Body of pancreas (tissue), 4 donors: Measurements from ENCODE around the gene FKBP2. TPM values are rescaled to one million over a fixed set of nuclear protein-coding genes. Genes with fewer than 3 reads are reported as not detected.

Experiments used
- ATAC-seq: fragments of 150-250 bp; one replicate; pipeline ENCODE4 v1.9.1; 2016
- DNase-seq, 4 donors: peaks; one replicate each; pipeline ENCODE4 v3.0.0-alpha.2; 2019
- H3K27ac ChIP-seq, 4 donors: fragments of 200-600 bp; sonication (generic); 1 replicate in 3 of 4; 2 replicates in 1 of 4; pipeline versions ENCODE4 v1.5.1 to v1.6.1; 2016 to 2019; ENCODE audit warnings: mild to moderate bottlenecking in 1 of 4, mixed read lengths in 1 of 4, moderate library complexity in 1 of 4
- H3K27me3 ChIP-seq, 2 donors: fragments of 200-600 bp; sonication (generic); one replicate each; pipeline ENCODE4 v1.6.0; 2016; ENCODE audit warnings: mild to moderate bottlenecking in 1 of 2
- H3K36me3 ChIP-seq, 2 donors: fragments of 200-600 bp; sonication (generic); replicated peaks in 1 of 2; 2 replicates each; pipeline ENCODE4 v1.5.1; 2016; ENCODE audit warnings: low read depth in 2 of 2; ENCODE audit not compliant: insufficient read depth in 1 of 2
- H3K4me1 ChIP-seq: fragments of 200-600 bp; sonication (generic); one replicate; pipeline ENCODE4 v1.6.0; 2016
- H3K4me3 ChIP-seq, 2 donors: fragments of 200-600 bp; sonication (generic); 1 replicate in 1 of 2; 2 replicates in 1 of 2; pipeline ENCODE4 v1.5.1; 2016 to 2019
- H3K9me3 ChIP-seq, 3 donors: fragments of 200-600 bp; sonication (generic); 1 replicate in 2 of 3; 2 replicates in 1 of 3; pipeline ENCODE4 v1.5.1; 2016
- POLR2A ChIP-seq, 3 donors: fragments of 450-650 bp; IDR thresholded peaks; one replicate each; pipeline ENCODE4 v1.6.1; 2016; ENCODE audit warnings: antibody characterized with exemption in 3 of 3, mild to moderate bottlenecking in 2 of 3
- WGBS, 2 donors: methylation state at CpG; one replicate each; pipeline ENCODE4 v1.1.5; 2017; 5-methylcytosine and 5-hydroxymethylcytosine counted together
- intact Hi-C: fragments of 100-400 bp; cut with DNase I; formaldehyde crosslinking; loops from one replicate; pipeline ENCODE4 v1.15.1; 2023
- total RNA-seq, 2 donors: library from RNA; depleted of rRNA; stranded (reverse); fragments of >200 nt; gene quantifications; one replicate each; pipeline ENCODE4 v1.1.0, GENCODE V29; 2016
- TF ChIP-seq, protein P1 (sequence below), 7 experiments: fragments of 450-650 bp in 4 of 7; fragments of 200-600 bp in 3 of 7; sonication (generic) in 3 of 7; IDR thresholded peaks; one replicate each; pipeline ENCODE4 v1.5.1; 2016 to 2019; ENCODE audit warnings: antibody characterized with exemption in 7 of 7

The FKBP2 gene
- total RNA-seq, 2 donors from 2014 or later, result 42.0 to 92.6 TPM

DNA sequence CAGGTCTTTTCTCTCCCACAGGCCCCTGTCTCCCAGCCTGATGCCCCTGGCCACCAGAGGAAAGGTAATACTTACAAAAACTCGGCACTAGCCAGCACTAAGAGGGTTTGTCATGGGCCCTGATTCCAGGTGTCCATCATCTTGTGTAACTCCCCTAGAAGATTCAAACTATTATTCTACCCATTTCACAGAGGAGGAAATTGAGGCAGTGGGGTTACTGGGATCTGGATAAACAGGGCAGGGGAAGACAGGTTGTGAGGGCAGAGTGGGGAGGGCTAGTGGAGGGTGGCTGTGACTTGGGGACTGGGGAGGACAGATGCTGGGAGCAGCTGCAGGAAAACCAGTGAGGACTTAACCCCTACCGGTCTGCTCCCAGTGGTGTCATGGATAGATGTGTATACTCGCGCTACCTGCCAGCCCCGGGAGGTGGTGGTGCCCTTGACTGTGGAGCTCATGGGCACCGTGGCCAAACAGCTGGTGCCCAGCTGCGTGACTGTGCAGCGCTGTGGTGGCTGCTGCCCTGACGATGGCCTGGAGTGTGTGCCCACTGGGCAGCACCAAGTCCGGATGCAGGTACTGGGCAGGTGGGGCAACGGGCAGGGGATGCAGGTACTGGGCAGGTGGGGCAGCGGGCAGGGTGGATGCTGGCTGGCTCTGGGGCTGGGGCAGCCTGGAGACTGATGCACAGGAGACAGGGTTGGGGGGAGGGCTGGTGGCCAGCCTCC, 5.3 kb upstream of the FKBP2 start:
- Histone ChIP-seq H3K4me1 (peaks cover 81% of the 10 kb centered on the region), H3K36me3 (no peaks in the 10 kb centered on the region), H3K9me3 (no peaks in the 10 kb centered on the region), H3K4me3 (peak overlapping the region; percentile 49 to 57), H3K27ac (peak overlapping the region; percentile 81 to 92 (median 86)), H3K27me3 (no peaks in the 10 kb centered on the region)
- ATAC-seq, result no peak
- 23 to 27% methylated on average over 11 to 12 of the region's 12 CpGs for WGBS, 2 donors
- intact Hi-C loops, result no loop called here
- TF ChIP-seq, protein P1, sequence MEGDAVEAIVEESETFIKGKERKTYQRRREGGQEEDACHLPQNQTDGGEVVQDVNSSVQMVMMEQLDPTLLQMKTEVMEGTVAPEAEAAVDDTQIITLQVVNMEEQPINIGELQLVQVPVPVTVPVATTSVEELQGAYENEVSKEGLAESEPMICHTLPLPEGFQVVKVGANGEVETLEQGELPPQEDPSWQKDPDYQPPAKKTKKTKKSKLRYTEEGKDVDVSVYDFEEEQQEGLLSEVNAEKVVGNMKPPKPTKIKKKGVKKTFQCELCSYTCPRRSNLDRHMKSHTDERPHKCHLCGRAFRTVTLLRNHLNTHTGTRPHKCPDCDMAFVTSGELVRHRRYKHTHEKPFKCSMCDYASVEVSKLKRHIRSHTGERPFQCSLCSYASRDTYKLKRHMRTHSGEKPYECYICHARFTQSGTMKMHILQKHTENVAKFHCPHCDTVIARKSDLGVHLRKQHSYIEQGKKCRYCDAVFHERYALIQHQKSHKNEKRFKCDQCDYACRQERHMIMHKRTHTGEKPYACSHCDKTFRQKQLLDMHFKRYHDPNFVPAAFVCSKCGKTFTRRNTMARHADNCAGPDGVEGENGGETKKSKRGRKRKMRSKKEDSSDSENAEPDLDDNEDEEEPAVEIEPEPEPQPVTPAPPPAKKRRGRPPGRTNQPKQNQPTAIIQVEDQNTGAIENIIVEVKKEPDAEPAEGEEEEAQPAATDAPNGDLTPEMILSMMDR (IDR thresholded peaks at IDR 0.05), result no peak
- TF ChIP-seq POLR2A (IDR thresholded peaks at IDR 0.05), result no peak
- peak in 3 of 4 donors; percentile 47 to 72 (median 68) for DNase-seq

DNA sequence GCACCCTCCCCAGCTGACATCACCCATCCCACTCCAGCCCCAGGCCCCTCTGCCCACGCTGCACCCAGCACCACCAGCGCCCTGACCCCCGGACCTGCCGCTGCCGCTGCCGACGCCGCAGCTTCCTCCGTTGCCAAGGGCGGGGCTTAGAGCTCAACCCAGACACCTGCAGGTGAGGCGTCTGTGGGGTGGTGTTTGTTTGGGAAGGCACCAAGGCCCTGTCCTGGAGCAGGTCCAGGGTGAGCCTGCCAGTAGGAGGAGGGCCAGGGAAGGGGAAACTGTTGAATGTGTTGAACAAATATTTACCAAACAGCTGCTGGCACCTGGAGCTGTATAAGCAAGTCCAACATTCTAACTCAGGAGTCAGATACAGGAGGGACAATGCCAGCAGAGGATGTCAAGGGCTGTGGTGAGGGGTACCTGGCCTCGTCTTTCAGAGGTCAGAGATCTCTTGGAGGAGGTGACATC, 3.4 kb upstream of the FKBP2 start:
- peak overlapping the region; percentile 84 to 100 (median 98) for H3K27ac ChIP-seq
- no peaks in the 10 kb centered on the region for H3K27me3 ChIP-seq
- peaks cover 70% of the 10 kb centered on the region for H3K4me1 ChIP-seq
- ATAC-seq, result peak; percentile 51
- H3K36me3 ChIP-seq, result no peaks in the 10 kb centered on the region
- intact Hi-C loops, result no loop called here
- H3K4me3 ChIP-seq, result no peak overlapping the region
- DNase-seq, result peak; percentile 97 to 98 (median 98)
- H3K9me3 ChIP-seq, result no peaks in the 10 kb centered on the region
- TF ChIP-seq, protein P1 (IDR thresholded peaks at IDR 0.05), result peak in 4 of 7 experiments; percentile 29 to 54 (median 44)
- TF ChIP-seq POLR2A (IDR thresholded peaks at IDR 0.05), result peak in 2 of 3 donors; percentile 58 to 61
- WGBS, 2 donors, result 10 to 14% methylated on average over 7 to 12 of the region's 12 CpGs

DNA sequence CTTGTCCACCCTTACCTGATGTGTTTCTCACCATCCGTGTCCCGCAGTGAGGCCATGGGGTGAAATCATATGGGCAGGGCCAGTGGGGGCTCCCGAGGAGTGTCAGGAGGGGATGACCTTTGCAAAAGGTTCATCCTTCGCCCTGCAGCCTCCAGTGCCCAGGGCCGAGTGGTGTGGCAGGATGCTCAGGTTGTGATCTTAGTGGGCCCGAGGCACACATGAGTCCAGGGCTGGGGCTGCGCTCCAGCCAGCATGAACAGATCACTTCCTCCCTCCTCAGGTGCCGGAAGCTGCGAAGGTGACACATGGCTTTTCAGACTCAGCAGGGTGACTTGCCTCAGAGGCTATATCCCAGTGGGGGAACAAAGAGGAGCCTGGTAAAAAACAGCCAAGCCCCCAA, 2.8 kb upstream of the FKBP2 start:
- Histone ChIP-seq H3K4me1 (peaks cover 74% of the 10 kb centered on the region), H3K27me3 (no peaks in the 10 kb centered on the region), H3K36me3 (no peaks in the 10 kb centered on the region), H3K9me3 (no peaks in the 10 kb centered on the region), H3K27ac (peak overlapping the region; percentile 84 to 100 (median 98)), H3K4me3 (no peak overlapping the region)
- 53 to 57% methylated on average over 6 to 8 of the region's 9 CpGs for WGBS, 2 donors
- ATAC-seq (no peak), DNase-seq (peak in 1 of 4 donors; percentile 59)
- intact Hi-C loops, result no loop called here
- TF ChIP-seq, protein P1 (IDR thresholded peaks at IDR 0.05), result no peak
- TF ChIP-seq POLR2A (IDR thresholded peaks at IDR 0.05), result no peak

DNA sequence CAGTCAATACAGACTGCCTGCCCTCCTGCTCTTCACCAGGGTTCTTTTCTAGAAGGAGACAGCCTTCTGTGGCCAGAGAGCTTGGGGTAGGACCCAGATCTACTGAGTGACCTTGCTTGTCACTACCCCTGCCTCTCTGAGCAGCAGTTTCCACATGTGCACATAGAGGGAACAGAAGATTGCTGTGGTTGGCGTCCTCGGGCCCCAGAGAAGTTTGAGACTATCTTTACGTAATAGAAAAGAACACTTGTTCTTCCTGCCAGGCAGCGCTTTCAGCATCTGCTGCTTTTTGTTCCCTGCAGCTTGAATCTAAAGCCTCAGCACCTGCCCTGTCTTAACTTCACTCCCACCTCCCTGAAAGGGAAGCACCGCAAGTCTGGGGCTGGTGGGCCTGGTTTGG, 1.9 kb upstream of the FKBP2 start:
- TF ChIP-seq, protein P1 (IDR thresholded peaks at IDR 0.05), result no peak
- TF ChIP-seq POLR2A (IDR thresholded peaks at IDR 0.05), result peak in 1 of 3 donors; percentile 24
- Histone ChIP-seq H3K36me3 (no peaks in the 10 kb centered on the region), H3K27me3 (no peaks in the 10 kb centered on the region), H3K4me1 (peaks cover 74% of the 10 kb centered on the region), H3K27ac (peak overlapping the region; percentile 84 to 100 (median 98)), H3K9me3 (no peaks in the 10 kb centered on the region), H3K4me3 (no peak overlapping the region)
- WGBS, 2 donors, result 59 to 68% methylated on average over 5 of the region's 5 CpGs
- no peak for ATAC-seq
- DNase-seq, result peak in 1 of 4 donors; percentile 44
- intact Hi-C loops, result no loop called here
